ENCODE results near the gene CFAP77. TPM values are rescaled to one million over a fixed set of nuclear protein-coding genes. Genes with fewer than 3 reads are reported as not detected.

The CFAP77 gene
- total and polyA plus RNA-seq, 9 donors = 0.11 to 13.8 (median 0.47) TPM; not detected in 4

DNA sequence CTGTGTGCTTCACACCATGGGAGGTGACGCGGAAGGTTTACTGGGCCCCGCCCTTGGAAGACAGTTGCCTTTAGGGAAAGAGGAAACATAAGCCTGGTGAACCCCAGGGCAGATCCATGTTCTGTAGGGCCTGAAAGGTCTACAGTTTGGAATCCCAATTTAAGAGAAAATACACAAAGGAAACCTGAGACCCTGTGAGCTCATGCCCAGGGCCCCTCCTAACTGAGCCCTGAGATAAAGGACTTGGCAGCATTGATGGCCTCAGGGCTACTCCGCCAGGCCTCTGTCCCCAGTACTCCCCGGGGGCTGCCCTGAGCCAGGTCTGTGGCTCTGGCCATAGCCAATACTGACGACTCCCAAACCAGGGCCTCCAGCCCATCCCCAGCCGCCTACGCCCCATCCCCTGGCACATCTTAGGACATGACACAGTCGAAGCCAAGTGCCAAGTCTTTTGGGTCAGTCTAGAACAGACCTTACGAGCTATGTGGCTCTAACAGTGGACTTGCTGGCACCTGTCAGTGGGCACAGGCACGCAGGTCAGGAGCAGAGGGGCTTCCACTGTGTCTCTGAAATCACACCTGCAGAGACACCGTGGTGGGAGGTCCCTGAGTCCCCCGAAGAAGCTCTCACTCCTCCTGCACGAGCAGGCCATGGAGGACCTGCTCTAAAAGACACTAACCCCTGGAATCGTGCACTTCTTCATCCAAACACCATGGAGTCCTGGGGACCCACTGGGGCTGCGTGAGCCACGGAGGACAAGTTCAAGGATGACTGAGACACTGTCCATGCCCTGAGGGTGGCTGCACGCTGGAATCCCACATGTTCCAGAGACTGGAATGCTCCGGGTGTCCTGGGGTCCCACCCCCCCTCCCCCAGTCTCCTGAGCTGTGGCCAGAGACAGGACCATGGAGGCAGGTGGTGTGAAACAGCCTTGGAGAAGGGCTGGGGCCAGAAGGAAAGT is 132.1 kb downstream of the CFAP77 start:
- H3K27ac ChIP-seq = no peak overlapping the region
- intact Hi-C loops (cut with DNase I) = no loop called here
- H3K27me3 ChIP-seq = no peaks in the 10 kb centered on the region
- no peak for TF ChIP-seq EP300 (IDR thresholded peaks at IDR 0.05)
- no peaks in the 10 kb centered on the region for H3K4me1 ChIP-seq (ENCODE audit: insufficient read depth)
- no peaks in the 10 kb centered on the region for H3K36me3 ChIP-seq
- H3K4me3 ChIP-seq = no peak overlapping the region
- no peak for DNase-seq
- WGBS, 3 donors = 85 to 91% (median 85%) methylated on average over 19 of the region's 19 CpGs
- H3K9me3 ChIP-seq = no peaks in the 10 kb centered on the region

DNA sequence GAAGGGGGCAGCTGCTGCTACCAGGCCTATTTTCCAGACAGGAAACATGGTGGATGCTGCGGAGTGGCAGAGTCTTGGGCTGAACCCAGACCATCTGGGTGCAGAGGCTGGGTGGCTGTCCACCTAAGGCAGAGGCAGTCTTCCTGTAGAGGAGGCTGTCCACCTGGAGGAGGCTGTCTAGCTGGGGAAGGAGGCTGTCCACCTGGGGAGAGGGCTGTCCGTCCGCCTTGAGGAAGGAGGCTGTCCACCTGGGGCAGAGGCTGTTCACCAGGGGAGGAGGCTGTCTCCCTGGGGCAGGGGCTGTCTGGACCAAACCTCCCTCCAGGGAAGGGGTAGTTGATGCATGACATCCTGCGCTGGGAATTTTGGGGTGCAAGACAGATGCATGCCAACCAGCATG is 133.2 kb downstream of the CFAP77 start:
- WGBS, 3 donors = 91 to 96% (median 93%) methylated on average over 4 of the region's 4 CpGs
- Histone ChIP-seq H3K9me3 (no peaks in the 10 kb centered on the region), H3K4me1 (ENCODE audit: insufficient read depth) (no peaks in the 10 kb centered on the region), H3K4me3 (no peak overlapping the region), H3K36me3 (no peaks in the 10 kb centered on the region), H3K27ac (no peak overlapping the region), H3K27me3 (no peaks in the 10 kb centered on the region)
- TF ChIP-seq, protein P1, sequence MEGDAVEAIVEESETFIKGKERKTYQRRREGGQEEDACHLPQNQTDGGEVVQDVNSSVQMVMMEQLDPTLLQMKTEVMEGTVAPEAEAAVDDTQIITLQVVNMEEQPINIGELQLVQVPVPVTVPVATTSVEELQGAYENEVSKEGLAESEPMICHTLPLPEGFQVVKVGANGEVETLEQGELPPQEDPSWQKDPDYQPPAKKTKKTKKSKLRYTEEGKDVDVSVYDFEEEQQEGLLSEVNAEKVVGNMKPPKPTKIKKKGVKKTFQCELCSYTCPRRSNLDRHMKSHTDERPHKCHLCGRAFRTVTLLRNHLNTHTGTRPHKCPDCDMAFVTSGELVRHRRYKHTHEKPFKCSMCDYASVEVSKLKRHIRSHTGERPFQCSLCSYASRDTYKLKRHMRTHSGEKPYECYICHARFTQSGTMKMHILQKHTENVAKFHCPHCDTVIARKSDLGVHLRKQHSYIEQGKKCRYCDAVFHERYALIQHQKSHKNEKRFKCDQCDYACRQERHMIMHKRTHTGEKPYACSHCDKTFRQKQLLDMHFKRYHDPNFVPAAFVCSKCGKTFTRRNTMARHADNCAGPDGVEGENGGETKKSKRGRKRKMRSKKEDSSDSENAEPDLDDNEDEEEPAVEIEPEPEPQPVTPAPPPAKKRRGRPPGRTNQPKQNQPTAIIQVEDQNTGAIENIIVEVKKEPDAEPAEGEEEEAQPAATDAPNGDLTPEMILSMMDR (IDR thresholded peaks at IDR 0.05) = no peak
- TF ChIP-seq EP300 (IDR thresholded peaks at IDR 0.05) (no peak), POLR2A (IDR thresholded peaks at IDR 0.05) (no peak)
- DNase-seq = no peak
- intact Hi-C loops (cut with DNase I) = no loop called here

DNA sequence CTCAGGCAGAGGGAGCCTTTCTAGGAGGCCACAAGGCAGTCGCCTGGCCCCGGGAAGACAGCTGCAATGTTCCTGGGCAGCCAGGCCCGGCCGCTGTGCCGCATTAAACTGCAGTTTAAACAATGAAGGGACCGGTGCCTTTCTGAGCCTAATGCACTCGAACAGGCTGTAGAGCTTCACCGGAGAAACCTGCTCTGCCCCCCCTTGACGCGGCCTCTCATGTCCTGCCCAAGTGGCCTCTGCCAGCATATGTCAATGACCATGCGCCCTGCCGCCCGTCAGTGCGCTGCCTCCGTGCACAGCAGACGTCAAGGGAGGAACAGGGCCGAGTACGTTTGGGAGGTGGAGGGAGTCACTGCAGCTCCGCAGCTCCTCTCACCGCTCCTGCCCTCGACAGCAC is 133.9 kb downstream of the CFAP77 start:
- 49 to 70% (median 56%) methylated on average over 21 of the region's 21 CpGs for WGBS, 3 donors
- H3K27me3 ChIP-seq = no peaks in the 10 kb centered on the region

DNA sequence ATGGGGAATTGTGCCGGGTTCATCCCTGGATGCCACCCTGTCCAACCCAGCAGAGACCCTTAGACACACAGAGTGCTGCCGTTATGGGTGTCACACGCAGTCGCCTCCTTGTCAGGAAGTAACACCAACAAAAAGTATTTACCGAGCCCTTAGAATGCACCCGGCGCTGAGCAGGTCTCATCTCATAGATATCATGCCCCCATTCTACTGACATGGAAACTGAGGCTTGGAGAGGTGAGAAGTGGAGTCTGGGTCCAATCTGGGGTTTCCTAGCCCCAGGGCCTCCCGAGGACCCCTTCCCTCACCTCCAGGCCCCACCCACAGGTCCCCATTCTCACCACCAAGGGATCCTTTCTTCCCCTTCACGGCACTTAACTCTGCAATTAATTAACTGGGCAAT is 135.6 kb downstream of the CFAP77 start:
- no peak for DNase-seq
- Histone ChIP-seq H3K27ac (no peak overlapping the region), H3K4me3 (no peak overlapping the region), H3K36me3 (no peaks in the 10 kb centered on the region), H3K9me3 (no peaks in the 10 kb centered on the region), H3K27me3 (no peaks in the 10 kb centered on the region), H3K4me1 (ENCODE audit: insufficient read depth) (no peaks in the 10 kb centered on the region)
- intact Hi-C loops (cut with DNase I) = no loop called here
- 78 to 85% (median 81%) methylated on average over 9 of the region's 9 CpGs for WGBS, 3 donors
- TF ChIP-seq POLR2A (IDR thresholded peaks at IDR 0.05) = no peak
- TF ChIP-seq, protein P1 (IDR thresholded peaks at IDR 0.05) = no peak
- no peak for TF ChIP-seq EP300 (IDR thresholded peaks at IDR 0.05)

More for the DNA sequence above, 133.9 kb downstream of the CFAP77 start:
- intact Hi-C loops (cut with DNase I) = no loop called here
- H3K4me3 ChIP-seq = no peak overlapping the region
- no peaks in the 10 kb centered on the region for H3K9me3 ChIP-seq
- H3K27ac ChIP-seq = no peak overlapping the region
- TF ChIP-seq POLR2A (IDR thresholded peaks at IDR 0.05) = no peak
- TF ChIP-seq, protein P1 (IDR thresholded peaks at IDR 0.05) = no peak
- no peak for TF ChIP-seq EP300 (IDR thresholded peaks at IDR 0.05)
- no peaks in the 10 kb centered on the region for H3K36me3 ChIP-seq
- no peak for DNase-seq
- H3K4me1 ChIP-seq (ENCODE audit: insufficient read depth) = no peaks in the 10 kb centered on the region
